Fibroblast of skin of right quadriceps (primary cell): Measurements from ENCODE around the gene ADD3.

Experiments
- DNase-seq: peaks from one replicate; pipeline ENCODE4 v3.0.0-alpha.2; 2013

Gene ADD3

GRCh38 chr10:110007701-110008517 lies at the start of gene ADD3:
Gene ADD3, plus strand, starts transcription at chr10:110007984. Its CDS starts 92,670 bp downstream, at chr10:110100654.
- peak; percentile 97 for DNase-seq

GRCh38 chr10:109958059-109958458 lies 49.7 kb upstream of the ADD3 start:
- no peak for DNase-seq

GRCh38 chr10:109959259-109960145 lies 48.3 kb upstream of the ADD3 start:
- no peak for DNase-seq

- DNase-seq = no peak
Measured at GRCh38 chr10:109960682-109961081, 47.1 kb upstream of the ADD3 start.

GRCh38 chr10:109961174-109962001 lies 46.4 kb upstream of the ADD3 start:
- DNase-seq = peak; percentile 74

GRCh38 chr10:109962247-109962646 lies 45.5 kb upstream of the ADD3 start:
- DNase-seq = no peak

- peak; percentile 70 for DNase-seq
Measured at GRCh38 chr10:109963439-109963838, 44.3 kb upstream of the ADD3 start.

GRCh38 chr10:109964318-109964717 lies 43.5 kb upstream of the ADD3 start:
- DNase-seq = no peak

GRCh38 chr10:109966961-109967738 lies 40.6 kb upstream of the ADD3 start:
- peak; percentile 74 for DNase-seq

GRCh38 chr10:109967739-109968088 lies 40.1 kb upstream of the ADD3 start:
- no peak for DNase-seq

GRCh38 chr10:109968953-109969759 lies 38.6 kb upstream of the ADD3 start:
- DNase-seq = no peak

- no peak for DNase-seq
Measured at GRCh38 chr10:109969760-109970346, 37.9 kb upstream of the ADD3 start.

GRCh38 chr10:109971634-109972033 lies 36.1 kb upstream of the ADD3 start:
- no peak for DNase-seq

- DNase-seq = no peak
Measured at GRCh38 chr10:109972372-109973001, 35.3 kb upstream of the ADD3 start.

- DNase-seq = no peak
Measured at GRCh38 chr10:109973326-109973829, 34.4 kb upstream of the ADD3 start.

- no peak for DNase-seq
Measured at GRCh38 chr10:109974504-109975191, 33.1 kb upstream of the ADD3 start.

- no peak for DNase-seq
Measured at GRCh38 chr10:109975244-109976190, 32.3 kb upstream of the ADD3 start.

GRCh38 chr10:109976681-109977080 lies 31.1 kb upstream of the ADD3 start:
- DNase-seq = no peak
